NK-92 treated with Interleukin-12 subunit alpha and Interleukin-12 subunit beta, amount 100 ng/mL, for 24 hours (cell line): Measurements from ENCODE around the gene GPR137B.

ENCODE experiments used
- DNase-seq: peaks from one replicate; lab custom pipeline; 2025; lab: John Stamatoyannopoulos, UW

The GPR137B gene

DNA sequence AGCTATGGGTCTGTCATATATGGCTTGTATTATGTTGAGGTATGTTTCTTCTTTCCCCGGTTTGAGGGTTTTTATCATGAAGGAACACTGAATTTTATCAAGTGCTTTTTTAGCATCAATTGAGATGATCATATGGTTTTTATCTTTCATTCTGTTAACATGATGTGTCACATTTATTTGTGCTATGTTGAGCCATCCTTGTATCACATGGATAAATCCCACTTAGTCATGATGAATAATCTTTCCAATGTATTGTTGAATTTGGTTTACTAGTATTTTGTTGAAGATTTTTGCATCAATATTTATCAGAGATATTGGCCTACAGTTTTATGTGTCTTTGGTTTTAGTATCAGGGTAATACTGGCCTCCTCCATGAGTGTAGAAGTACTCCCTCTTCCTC, 61.7 kb downstream of the GPR137B start:
- DNase-seq: no peak

DNA sequence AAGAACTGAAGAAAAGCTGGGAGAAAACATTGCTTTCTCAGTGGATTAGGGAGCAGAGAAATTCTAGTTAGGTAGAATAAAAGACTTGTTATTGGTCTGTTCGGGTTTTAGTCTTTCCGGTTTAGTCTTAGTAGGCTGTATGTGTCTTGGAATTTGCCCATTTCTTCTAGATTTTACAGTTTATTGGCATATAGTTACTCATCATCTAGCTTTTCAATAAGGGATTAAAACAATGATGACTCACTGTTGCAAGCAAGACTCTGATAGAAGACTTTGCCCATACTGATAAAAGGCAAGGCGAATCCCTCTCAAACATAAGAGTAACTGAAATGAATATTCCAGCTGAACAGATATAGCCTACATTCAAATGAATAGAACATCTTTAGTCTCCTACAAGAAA, 62.3 kb downstream of the GPR137B start:
- no peak for DNase-seq

DNA sequence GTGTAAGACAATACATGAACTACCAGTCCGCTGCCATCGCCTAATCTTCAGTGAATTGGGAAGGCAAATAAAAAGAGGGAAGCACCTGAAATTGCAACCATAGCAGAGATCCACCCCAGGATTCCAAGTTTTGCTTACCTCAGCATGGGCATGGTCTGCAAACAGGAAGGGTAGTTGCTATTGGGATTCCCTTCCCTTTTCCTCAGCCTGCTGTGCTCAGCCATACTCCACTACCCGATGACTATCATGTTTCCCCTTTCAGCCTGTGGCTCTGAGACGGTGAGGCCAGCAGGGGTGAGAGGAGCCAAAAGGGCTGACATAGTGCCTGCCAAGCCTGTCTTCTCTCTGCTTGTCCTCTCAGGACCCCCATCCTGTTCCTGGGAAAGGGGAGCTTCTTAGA, 64.2 kb downstream of the GPR137B start:
- DNase-seq: no peak

DNA sequence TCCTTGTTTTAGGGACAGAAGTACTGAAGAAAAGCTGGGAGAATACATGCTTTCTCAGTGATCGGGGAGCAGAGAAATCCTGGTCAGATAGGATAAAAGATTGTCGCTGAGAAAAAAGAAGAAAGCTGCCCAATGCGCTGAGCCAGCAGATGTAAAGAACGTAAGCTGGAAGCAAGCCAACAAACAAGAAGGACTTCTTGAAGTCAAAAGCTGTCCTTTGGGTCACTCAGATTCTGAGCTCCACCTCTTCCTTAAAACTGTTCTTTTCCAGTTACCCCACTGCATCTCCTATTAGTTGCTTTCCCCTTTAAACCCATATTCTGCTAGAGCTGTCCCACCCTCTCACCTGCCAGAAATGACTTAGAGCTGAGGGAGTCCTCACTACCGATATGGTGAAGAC, 64.8 kb downstream of the GPR137B start:
- no peak for DNase-seq

DNA sequence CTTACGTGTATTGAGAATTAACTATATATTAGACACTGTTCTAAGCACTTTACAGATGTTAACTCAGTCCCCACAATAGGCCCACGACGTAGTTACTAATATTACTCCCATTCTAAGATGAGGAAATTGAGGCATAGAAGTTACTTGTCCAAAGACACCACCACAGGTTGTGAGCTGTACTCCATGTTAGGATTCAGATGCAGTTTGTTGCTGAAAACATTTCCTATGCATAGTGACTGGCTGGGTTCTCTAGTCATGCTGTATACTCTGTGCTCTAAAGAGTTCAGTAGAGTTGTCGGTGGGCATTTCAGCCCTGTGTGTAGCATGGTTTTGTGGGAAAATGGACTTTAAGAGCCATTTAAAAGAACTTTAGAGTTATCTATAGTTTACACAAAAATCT, 65.2 kb downstream of the GPR137B start:
- no peak for DNase-seq

DNA sequence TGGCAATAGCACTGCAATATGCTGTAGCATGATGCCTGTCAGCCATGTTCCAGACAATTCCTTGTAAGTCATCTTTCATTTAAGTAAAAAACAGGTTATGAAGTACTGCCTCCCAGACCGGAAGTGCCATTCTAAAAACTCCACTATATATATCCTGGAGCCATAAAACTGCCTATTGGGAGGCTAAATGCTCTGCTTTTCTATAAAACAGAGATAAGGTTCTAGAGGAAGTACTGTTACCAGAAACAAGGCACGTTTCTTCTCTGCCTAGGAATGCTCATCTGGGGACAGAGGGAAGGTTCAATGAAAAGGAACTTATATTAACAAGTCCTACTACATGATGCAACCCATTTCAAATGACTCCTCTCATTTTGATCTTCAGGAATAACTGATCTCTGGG, 66.8 kb downstream of the GPR137B start:
- no peak for DNase-seq

DNA sequence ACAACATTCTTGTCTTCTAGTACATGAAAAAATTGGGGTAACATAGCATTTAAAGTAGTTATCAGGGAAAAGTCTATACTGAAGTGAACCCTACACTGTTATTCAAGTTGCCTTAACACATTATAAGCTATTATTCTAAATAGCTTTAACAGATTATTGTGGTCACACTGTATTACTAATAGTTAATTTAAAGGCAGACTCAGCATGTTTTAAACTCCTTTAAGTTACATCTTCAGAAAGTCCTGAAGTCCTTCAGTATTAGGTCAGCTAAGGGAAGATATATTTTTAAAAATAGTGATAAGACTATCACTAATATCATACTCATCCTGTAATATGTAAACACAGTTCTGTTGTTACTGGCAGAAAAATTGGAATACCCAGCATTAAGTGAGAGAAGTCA, 67.4 kb downstream of the GPR137B start:
- DNase-seq: no peak

DNA sequence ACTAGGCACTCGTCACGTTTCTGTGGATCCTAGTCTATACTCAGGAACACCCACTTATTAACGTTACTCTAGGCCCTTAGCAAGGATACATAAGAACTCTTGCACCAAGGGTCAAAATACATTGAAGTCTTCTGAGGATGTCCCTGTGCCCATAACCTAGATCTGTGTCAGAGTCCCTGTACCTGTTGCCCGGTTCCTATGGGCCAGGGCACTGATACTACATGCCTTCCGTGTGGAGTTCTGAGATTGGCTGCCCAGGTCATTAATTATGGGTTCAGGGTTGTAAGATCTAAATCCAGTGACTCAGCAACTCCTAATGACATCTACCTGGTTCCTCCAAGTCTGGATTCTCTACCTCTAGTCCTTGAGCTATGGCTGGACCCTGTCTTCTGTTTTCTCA, 69.5 kb downstream of the GPR137B start:
- DNase-seq: no peak

DNA sequence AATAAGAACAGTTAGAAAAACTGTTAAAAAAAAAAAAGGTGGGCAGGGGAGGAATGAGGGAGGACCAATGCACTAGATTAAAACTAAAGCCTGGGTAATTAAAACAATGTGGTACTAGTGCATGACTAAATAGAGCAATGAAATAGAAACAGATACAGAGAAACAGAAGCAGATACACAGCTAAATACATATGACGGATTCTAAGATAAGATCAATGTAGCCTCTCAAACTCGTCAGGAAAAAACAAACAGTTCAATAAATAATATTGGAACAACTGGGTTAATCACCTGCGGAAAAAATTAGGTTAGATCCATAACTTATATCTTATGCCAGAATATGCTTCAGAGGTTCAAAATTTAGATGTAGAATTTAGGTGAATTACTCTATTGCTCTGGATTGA, 71.2 kb downstream of the GPR137B start:
- DNase-seq: no peak

DNA sequence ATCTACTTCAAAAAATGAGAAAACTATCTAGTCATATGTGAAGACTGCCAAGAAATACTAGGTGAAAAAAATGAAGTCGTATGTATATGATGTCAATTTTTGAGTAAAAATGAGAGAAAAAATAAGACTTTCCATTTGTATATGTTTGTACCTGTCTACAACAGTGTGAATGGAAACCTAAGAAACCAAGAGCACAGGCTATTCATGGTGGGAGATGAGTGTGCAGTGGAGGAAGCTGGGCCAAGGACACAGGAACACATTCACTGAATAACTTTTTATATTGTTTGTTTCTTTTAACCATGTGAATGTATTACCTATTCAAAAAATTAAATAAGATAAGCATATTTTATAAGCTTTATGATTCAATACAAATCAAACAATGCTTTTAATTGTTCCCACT, 72.4 kb downstream of the GPR137B start:
- DNase-seq: no peak

DNA sequence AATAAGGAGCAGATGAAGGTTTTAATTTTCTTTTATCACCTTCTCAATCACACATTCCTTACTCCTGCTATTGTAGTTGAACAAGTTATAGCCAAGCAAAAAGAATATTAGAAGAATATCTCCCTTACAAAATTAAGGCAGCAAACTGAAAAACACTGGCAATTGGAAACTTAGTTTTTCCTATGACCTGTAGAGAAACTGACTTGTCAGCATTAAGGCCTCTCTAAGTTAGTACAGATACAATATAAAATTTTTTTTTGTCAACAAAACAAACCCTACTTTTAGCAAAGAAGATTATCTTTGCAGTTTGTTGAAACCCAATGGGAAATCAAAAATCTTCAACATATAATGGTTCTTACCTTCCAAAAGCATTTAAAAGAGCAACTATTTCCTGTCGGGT, 78.1 kb downstream of the GPR137B start:
- DNase-seq: no peak

DNA sequence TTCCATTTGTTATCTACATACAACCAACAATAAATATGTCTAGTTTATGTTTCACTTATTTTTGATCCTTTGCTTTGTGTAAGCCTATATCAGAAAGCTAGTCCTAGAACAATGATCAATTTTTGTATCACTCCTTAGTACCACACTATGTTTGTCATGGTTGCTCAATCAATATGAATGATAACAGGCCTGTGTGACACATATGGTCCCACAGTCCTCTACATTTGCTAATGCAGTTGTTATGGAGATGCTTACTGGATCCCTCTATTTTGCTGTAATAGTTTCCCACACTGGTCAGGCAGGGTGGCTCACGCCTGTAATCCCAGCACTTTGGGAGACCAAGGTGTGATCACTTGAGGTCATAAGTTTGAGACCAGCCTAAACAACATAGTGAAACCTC, 80.3 kb downstream of the GPR137B start:
- DNase-seq: no peak

DNA sequence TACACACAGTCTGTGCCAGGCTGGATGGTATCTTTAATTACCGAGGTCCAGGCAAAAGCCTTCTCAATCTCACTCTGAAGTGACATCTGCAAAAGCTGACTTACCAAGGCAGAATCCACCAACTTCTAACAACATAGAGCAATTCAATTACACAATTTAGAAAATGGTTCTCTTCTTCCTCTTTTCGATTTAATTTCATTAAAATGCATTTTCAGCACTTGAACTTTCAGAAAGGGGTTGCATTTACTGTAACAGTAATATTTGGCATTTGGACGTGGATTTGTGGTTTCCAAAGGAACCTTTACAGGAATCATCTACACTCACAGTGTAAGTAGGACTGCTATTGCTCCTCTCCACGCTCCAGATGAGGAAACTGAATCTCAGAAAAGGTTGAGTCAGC, 86.1 kb downstream of the GPR137B start:
- DNase-seq: no peak

DNA sequence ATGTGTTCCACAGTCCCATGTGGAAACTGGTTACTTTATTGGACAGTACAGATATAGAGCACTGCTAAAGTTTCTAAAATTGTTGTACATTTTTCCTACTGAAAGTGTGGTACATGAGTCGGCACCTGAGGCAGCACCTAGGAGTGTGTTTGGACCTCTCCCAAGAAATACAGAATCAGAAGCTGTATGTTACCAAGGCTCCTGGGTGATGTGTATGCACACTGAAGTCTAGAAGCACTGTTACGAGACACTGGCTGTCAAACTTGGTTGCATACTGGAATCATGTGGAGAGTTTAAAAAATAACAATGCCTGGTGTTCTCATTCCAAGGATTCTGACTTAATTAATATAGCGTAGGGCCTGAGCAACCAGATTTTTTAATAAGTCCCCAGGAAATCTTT, 92.8 kb downstream of the GPR137B start:
- DNase-seq: no peak

DNA sequence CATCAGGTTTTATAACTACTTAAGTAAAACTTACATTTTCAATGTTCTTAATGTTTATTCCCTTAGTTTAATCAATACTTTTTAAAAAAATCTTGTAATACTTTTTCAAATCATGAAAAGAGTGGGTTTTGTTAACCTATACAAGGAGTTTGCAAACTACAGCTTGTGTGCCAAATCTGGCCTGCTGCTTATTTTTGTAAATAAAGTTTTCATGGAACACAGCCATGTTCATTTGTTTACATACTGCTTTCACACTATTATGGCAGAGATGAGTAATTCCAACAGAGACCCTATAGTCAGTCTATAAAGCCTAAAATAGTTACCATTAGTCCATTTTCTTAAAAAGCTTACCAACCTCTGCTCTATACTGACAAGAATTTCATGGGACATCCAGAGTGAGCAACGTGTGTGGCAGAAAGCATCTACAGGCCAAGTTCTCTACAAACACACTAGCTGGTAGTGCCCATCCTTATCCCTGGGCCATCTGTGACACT, 96.8 kb downstream of the GPR137B start:
- DNase-seq: no peak

DNA sequence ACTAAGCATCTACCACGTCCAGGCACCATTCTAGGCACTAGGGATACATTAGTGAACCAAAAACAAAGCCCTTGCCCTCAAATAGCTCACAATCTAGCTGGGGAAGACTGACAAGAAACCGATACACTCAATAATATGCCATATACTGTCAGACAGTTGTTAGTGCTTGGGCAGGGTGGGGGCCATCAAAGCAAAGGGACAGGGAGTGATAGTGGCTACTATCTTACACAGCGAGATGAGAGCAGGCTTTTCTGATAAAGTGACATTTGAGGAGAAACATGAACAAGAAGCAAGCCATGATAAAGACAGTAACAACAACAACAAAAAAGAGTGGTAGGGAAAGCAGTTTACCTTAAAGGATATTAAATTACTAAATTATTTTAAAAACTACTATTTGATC, 98.3 kb downstream of the GPR137B start:
- no peak for DNase-seq

DNA sequence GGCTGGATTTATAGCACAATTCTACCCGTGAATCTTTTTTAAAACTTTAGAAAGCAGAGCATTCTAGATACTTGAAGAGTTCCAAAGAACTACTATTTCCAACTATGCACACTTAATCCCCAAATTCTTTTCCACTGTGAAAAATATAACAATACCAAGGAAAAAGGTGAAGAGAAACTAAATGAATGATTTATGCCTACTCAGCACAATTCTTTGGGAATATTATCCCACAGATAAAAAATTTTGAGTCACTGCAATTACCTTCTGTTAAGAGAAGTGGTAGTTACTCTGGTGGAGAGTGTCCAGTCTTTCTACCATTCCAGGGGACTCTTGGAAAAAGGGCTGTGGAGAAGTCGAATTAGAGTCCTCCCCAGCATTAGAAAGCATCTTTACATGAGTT, 100.2 kb downstream of the GPR137B start:
- no peak for DNase-seq

DNA sequence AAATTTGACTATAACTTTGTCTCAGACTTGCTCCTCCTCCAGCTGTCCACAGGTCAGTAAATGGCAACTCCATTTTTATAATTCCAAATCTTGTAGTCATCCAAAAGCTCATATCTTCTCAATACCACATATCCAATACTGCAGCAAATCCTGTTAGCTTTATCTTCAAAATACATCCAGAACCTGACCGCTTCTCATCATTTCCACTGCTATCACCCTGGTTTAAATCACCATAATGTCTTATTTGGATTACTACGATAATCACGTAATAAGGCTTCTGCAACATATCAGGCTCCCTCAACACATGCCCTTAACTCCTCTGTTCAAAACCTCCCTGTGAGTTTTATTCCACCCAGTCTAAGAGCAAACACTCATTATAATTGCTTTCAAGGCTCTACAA, 104.9 kb downstream of the GPR137B start:
- no peak for DNase-seq

DNA sequence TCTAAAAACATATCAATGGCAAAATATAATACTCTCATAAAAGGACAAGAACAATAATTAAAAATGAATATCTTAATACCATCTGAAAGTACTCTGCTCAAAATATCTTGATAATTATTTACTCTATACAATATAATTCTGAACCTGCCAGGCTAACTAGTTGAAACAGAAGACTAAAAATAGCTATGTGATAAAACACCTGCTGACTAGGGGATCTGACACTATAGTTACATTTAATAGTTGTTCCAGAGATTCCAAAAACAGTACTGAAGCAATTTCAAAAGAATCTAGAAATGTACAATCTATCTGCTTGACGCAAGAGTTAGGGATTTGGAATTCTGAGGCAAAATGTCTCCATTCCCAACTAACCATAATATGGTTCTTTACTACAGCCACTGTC, 109.2 kb downstream of the GPR137B start:
- no peak for DNase-seq

DNA sequence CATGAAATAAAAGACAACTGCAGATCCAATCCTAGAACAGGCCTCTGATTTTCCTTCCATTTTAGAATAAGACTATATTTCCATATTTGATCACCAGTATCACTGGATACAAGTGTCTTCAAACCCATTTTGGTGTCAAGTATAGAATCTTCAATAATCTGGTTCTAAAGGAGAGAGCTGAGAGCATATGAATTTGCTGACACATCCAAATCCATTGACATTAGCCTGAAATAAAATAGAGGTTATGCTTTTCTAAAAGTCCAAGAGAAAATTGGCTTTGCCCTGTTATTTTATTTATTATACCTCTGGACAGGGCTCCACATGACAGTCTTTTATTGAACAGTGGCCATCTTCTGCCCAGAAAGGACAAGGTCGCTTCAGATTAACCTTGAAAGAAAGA, 110.8 kb downstream of the GPR137B start:
- no peak for DNase-seq

DNA sequence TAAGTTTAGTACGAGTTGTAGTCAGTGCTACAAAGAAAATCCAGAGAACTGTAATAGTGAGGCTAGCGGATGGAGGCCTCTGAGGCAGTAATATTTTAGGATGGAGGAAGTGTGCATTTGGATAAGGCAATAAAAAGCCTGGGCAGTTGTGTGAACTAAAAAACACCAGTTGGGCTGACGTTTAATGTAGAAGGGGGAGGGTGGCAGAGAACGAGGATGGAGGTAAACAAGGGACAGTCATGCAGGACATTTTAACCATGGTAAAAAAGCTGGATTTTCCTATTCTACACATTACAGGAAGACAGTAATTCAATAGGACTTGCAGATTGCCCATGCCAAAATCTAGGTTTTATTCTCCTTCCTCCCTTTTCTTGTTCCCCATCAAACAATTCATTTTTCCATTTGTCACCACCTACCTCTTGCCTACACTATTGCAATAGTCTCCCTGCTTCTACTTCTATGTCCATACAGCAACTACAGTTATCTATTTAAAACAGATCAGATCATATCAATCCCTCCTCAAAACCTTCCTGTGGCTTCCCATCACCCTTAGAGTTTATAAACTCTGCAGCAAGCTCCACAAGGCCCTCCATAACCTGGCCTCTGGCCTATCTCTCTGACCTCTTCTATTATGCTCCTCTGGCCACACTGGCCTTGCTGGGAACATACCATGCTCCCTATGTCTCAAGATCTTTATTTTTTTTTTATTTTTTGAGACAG, 111.7 kb downstream of the GPR137B start:
- DNase-seq: no peak

DNA sequence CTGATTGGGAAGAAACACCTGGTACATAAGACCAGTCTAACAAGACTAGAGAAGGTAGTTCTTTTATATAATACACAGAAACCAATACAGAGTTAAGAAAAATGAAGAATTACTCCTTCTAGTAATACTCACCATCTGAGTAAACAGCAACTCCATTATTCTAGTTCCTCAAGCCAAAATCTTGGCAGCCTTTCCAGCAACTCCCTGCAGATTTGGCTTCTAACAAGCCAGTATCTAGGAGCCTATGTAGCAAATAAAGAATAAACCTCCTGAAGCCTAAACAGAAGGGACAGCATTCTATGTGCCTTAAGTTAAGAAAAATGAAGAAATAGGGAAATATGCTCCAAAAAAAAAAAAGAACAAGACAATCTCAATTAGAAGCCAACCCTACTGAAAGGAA, 114.9 kb downstream of the GPR137B start:
- DNase-seq: no peak

DNA sequence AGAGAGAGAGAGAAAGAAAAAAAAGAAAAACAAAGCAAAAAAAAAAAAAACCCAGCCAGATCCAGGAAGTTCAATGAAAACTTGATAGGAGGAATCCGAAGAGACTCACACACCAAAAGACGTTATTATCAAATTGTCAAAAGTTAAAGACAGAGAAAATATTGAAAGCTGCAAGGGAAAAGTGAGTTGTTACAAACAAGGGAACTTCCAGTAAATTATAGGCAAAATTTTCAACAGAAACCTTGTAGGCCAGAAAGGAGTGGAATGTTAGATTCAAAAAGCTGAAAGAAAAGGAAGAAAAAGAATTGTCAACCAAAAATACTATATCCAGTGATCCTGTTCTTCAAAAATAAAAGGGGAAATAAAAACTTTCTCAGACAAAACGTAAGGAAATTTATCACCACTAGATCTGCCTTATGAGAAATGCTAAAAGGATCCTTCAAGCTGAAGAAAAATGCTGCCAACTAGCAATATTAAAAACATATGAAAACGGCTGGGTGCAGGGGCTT, 115.8 kb downstream of the GPR137B start:
- DNase-seq: no peak
